Fibroblast of the aortic adventitia (primary cell): ENCODE results near the gene KCNQ2. TPM values are rescaled to one million over a fixed set of nuclear protein-coding genes. Genes with fewer than 3 reads are reported as not detected.

ENCODE experiments used
- DNase-seq: peaks from one replicate; pipeline ENCODE4 v3.0.0-alpha.2; 2010; ENCODE audit warnings: low read depth
- H3K4me3 ChIP-seq: 2 replicates; pipeline ENCODE4 v1.5.1; 2011; ENCODE audit warnings: low read depth, mild to moderate bottlenecking, control low read depth, low read length, moderate library complexity
- total RNA-seq: library from RNA; depleted of rRNA; stranded (reverse); fragments of >200 nt; gene quantifications from 2 replicates; pipeline ENCODE4 v1.2.3, GENCODE V29; 2012; ENCODE audit warnings: low replicate concordance
- TF ChIP-seq, protein P1 (sequence below): IDR thresholded peaks from 2 replicates; pipeline ENCODE4 v1.5.1; 2011; ENCODE audit warnings: mild to moderate bottlenecking, low read length, control low read depth, inconsistent platforms; ENCODE audit not compliant: insufficient read depth

Gene KCNQ2
- total RNA-seq, 1 donor = not detected

DNA sequence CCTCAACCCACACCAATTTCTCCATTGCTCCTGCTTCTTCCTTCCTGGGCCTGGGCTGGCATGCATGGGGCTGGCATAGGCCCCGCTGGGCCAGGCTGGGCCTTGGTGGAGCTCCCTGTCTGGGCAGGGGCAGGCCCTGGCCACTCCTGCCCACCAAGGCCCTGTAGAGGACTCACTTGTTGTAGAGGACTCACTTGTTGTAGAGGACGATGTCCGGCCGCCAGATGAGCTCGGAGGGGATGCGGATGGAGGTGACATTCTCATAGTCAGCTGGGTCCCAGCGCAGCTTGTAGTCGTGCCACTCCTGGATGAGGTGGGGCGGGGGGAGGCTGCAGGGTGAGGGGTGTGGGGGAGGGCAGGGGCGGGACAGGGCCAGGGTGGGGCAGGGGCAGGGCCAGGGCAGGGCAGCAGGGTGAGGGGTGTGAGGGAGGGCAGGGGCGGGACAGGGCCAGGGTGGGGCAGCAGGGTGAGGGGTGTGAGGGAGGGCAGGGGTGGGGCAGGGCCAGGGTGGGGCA, 116.6 kb downstream of the KCNQ2 start:
- TF ChIP-seq, protein P1, sequence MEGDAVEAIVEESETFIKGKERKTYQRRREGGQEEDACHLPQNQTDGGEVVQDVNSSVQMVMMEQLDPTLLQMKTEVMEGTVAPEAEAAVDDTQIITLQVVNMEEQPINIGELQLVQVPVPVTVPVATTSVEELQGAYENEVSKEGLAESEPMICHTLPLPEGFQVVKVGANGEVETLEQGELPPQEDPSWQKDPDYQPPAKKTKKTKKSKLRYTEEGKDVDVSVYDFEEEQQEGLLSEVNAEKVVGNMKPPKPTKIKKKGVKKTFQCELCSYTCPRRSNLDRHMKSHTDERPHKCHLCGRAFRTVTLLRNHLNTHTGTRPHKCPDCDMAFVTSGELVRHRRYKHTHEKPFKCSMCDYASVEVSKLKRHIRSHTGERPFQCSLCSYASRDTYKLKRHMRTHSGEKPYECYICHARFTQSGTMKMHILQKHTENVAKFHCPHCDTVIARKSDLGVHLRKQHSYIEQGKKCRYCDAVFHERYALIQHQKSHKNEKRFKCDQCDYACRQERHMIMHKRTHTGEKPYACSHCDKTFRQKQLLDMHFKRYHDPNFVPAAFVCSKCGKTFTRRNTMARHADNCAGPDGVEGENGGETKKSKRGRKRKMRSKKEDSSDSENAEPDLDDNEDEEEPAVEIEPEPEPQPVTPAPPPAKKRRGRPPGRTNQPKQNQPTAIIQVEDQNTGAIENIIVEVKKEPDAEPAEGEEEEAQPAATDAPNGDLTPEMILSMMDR = no peak
- no peak overlapping the region for H3K4me3 ChIP-seq
- no peak for DNase-seq

DNA sequence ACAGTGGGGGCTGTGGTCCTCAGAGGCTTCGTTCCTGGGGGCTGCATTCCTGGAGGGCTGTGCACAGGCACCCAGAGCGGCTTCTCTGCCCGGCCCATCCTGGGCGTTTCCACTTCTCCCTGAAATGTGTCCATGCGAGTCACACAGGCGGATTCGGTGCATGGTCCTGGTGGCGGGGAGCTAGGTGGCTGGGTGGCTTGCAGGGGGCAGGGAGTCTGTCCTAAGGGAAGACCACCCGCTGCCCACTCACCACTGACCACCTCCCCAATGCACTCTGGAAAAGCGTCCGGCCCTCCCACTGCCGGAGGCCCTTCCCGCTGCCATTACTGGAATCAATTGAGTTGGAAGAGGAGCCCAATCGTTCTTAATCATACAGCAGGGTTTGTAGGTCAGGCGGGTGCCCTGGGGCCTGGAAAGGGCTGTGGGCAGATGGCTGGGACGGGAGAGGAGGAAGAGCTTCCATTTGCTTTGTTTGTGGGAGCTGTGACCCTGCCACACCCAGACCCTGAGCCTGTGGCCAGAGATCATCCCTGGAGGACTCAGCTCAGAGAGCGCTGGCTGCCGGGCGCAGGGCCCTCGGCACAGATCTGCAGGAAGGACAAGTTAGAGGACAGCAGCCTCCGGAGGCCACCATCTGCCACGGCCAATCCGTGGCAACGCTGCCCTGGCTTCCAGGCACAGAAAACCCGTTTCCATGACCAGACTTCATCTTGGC, 117.7 kb downstream of the KCNQ2 start:
- DNase-seq = no peak
- no peak overlapping the region for H3K4me3 ChIP-seq
- TF ChIP-seq, protein P1 = no peak

DNA sequence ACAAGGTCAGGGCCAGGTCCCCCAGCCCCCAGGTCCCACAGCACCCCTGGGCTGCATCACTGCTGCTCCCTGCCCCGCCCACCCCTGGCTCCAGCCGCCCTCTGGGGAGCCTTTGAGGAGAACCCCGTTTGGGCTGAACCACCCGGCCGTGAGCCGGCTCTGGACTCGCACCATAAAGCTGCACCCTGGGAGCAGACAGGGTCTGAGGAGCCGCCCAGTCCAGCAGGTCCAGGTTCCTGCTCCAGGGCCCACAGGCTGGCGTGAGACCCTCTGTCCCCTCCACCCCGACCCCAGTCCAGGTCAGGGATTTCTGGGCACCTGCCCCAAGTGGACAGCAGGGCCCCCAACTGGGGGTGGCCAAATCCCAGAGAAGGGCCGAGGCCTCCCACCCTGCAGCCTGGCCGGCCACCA, 119.6 kb downstream of the KCNQ2 start:
- H3K4me3 ChIP-seq = no peak overlapping the region
- TF ChIP-seq, protein P1 = no peak
- DNase-seq = no peak

DNA sequence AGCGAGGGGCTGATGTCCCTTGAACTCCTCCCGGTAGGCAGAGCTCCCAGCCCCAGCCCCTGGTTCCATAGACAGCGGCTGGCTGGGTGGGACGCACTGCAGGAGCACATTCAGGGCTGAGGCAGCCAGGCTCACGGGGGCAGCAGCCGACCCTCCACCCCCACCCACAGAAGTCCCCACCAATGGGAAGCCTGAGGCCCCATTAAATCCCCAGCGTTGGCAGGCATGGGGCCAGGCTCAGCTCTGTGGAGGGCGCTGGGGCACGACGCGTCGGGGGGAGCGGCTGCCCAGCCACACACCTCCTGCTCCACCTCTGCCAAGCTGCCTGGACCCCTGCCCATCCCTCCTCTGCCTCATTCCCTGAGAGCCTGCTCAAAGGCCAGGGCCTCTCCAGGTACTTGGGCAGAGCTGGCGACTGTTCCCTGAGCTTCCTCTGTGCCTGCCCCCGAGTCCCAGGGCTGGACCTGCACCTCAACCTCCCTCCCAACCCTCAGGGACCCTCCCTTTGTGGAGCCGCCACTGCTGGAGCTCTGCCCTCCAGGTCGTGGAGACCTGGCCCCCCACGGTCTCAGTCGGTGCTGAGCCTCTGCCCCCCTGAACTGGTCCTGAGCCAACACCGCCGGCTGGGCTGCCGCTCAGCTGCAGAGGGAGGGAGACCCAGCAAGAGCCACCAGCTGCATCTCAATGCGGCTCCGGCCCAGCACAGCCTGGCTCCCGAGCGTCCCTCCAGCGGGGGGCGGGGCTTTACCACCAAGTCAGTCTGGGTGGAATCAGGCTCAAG, 120.5 kb downstream of the KCNQ2 start:
- TF ChIP-seq, protein P1 = no peak
- DNase-seq = no peak
- no peak overlapping the region for H3K4me3 ChIP-seq

DNA sequence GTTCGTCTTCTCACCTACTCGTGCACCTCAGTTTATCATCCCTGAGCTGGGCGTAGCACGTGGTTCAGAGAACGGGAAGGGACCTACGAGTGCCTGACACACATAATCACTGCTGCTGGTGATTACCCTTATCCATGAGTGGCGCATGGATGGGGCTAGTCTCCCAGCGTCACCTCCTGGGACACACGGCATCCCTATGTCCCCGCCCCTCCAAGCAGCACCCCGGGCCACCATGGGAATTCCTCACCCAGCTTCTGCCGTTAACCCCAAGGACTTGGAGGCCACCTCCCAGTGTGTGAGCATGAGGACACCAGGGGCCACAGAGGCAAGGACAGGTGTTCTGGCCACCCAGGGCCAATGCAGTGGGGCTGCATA, 121.1 kb downstream of the KCNQ2 start:
- no peak for DNase-seq
- TF ChIP-seq, protein P1 = no peak
- no peak overlapping the region for H3K4me3 ChIP-seq

DNA sequence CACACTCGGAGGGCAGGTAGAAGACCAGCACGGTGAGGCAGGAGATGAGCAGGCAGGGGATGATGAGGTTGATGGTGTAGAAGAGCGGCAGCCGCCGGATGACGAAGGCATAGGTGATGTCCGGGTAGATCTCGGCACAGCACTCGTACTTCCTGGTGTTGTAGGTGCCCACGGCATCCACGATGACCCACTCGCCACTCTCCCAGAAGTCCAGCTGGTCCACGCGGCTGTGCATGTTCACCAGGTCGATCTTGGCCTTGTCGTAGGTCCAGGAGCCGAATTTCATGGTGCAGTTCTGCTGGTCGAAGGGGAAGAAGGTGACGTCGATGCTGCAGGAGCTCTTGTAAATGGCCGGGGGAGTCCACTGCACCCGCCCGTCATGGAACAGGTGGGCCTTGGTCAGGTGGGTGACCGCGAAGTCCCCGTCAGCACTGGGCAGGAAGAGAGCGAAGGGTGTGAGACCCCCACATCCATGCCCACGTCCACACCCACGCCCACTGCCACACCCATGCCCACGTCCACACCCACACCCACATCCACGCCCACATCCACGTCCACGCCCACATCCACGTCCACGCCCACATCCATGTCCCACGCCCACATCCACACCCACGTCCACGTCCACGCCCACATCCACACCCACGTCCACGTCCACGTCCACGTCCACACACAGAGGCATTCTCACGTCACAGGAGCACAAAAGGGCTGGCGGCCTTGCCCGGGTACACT, 121.7 kb downstream of the KCNQ2 start:
- no peak for DNase-seq
- TF ChIP-seq, protein P1 = no peak
- no peak overlapping the region for H3K4me3 ChIP-seq

Other genes with a start within 250 kb of the KCNQ2 start
- 0.09 and 0.25 TPM in 2 replicates for gene BIRC7, start 236.8 kb downstream of the KCNQ2 start, total RNA-seq
- gene NKAIN4, start 218.2 kb downstream of the KCNQ2 start, total RNA-seq = not detected in 2 replicates
- 45.5 and 58.3 TPM in 2 replicates for gene ARFGAP1, start 199.8 kb downstream of the KCNQ2 start, total RNA-seq
- gene COL20A1, start 179.5 kb downstream of the KCNQ2 start, total RNA-seq = not detected in 2 replicates
- gene CHRNA4, start 111.3 kb downstream of the KCNQ2 start, total RNA-seq = not detected in 2 replicates
- gene EEF1A2, start 26.4 kb upstream of the KCNQ2 start, total RNA-seq = 0.18 TPM in 1 of 2 replicates, not detected in the other
- gene PPDPF, start 48.1 kb upstream of the KCNQ2 start, total RNA-seq = 35.3 and 97.0 TPM in 2 replicates
- gene PTK6, start 64.7 kb upstream of the KCNQ2 start, total RNA-seq = not detected in 2 replicates
- not detected in 2 replicates for gene SRMS, start 75.1 kb upstream of the KCNQ2 start, total RNA-seq
- gene FNDC11, start 81.5 kb upstream of the KCNQ2 start, total RNA-seq = 0.25 and 0.45 TPM in 2 replicates
- 20.9 and 27.0 TPM in 2 replicates for gene HELZ2, start 101.6 kb upstream of the KCNQ2 start, total RNA-seq
- 3.4 and 7.4 TPM in 2 replicates for gene GMEB2, start 154.4 kb upstream of the KCNQ2 start, total RNA-seq
- gene STMN3, start 180.8 kb upstream of the KCNQ2 start, total RNA-seq = 9.3 and 12.1 TPM in 2 replicates
- 17.3 and 23.4 TPM in 2 replicates for gene RTEL1, start 185.7 kb upstream of the KCNQ2 start, total RNA-seq
- gene TNFRSF6B, start 224.0 kb upstream of the KCNQ2 start, total RNA-seq = 0.36 TPM in 1 of 2 replicates, not detected in the other
- 25.7 and 30.6 TPM in 2 replicates for gene ARFRP1, start 235.3 kb upstream of the KCNQ2 start, total RNA-seq
- 11.8 and 15.8 TPM in 2 replicates for gene ZGPAT, start 235.4 kb upstream of the KCNQ2 start, total RNA-seq